Neural cell (in vitro differentiated cells): ENCODE results near the gene ATF2. TPM values are rescaled to one million over a fixed set of nuclear protein-coding genes. Genes with fewer than 3 reads are reported as not detected.

Experiments
- H2AFZ ChIP-seq: fragments of 200-600, 300-800 bp; sonication (generic), shearing (Covaris generic); 2 replicates; pipeline ENCODE4 v1.6.0; 2014; ENCODE audit warnings: low read depth, mild to moderate bottlenecking, antibody characterized with exemption, low read length, moderate library complexity
- H3F3A ChIP-seq: fragments of 200-600 bp; shearing (Covaris generic); 2 replicates; pipeline ENCODE4 v1.6.1; 2016; ENCODE audit warnings: mild to moderate bottlenecking, moderate library complexity, mixed read lengths, antibody characterized with exemption, low read length; ENCODE audit not compliant: insufficient read depth, poor library complexity, severe bottlenecking
- H3K27ac ChIP-seq: fragments of 200-600, 300-800 bp; sonication (generic), shearing (Covaris generic); 2 replicates; pipeline ENCODE4 v1.5.1; 2014; ENCODE audit warnings: mild to moderate bottlenecking, low read length, moderate library complexity
- H3K27me3 ChIP-seq: fragments of 300-800, 200-600 bp; sonication (generic), shearing (Covaris generic); 2 replicates; pipeline ENCODE4 v1.6.0; 2014; ENCODE audit warnings: mild to moderate bottlenecking, low read depth, low read length, moderate library complexity; ENCODE audit not compliant: insufficient read depth
- H3K36me3 ChIP-seq: fragments of 300-800, 200-600 bp; sonication (generic), shearing (Covaris generic); 2 replicates; pipeline ENCODE4 v1.5.1; 2014; ENCODE audit warnings: mild to moderate bottlenecking, antibody characterized with exemption, low read length, moderate library complexity; ENCODE audit not compliant: insufficient read depth
- H3K4me2 ChIP-seq: fragments of 300-800, 200-600 bp; sonication (generic), shearing (Covaris generic); 2 replicates; pipeline ENCODE4 v1.6.0; 2014; ENCODE audit warnings: mild to moderate bottlenecking, low read length
- H3K4me3 ChIP-seq: fragments of 300-800, 200-600 bp; sonication (generic), shearing (Covaris generic); 2 replicates; pipeline ENCODE4 v1.5.1; 2014; ENCODE audit warnings: mild to moderate bottlenecking, low read length, moderate library complexity
- H3K79me2 ChIP-seq: fragments of 200-600 bp; shearing (Covaris generic); replicated peaks from 2 replicates; pipeline ENCODE4 v1.6.0; 2014; ENCODE audit warnings: mild to moderate bottlenecking, low read length, moderate library complexity; ENCODE audit not compliant: insufficient read depth
- H3K9ac ChIP-seq: fragments of 300-800, 200-600 bp; sonication (generic), shearing (Covaris generic); 2 replicates; pipeline ENCODE4 v1.6.1; 2016; ENCODE audit warnings: mild to moderate bottlenecking, low read length, mixed read lengths
- H3K9me2 ChIP-seq: fragments of 200-600 bp; shearing (Covaris generic); 2 replicates; pipeline ENCODE4 v1.6.1; 2016; ENCODE audit warnings: mild to moderate bottlenecking, low read length, mixed read lengths; ENCODE audit not compliant: insufficient read depth
- H3K9me3 ChIP-seq: fragments of 200-600, 300-800 bp; sonication (generic), shearing (Covaris generic); 2 replicates; pipeline ENCODE4 v1.6.1; 2016; ENCODE audit warnings: mild to moderate bottlenecking, mixed run types, low read length, moderate library complexity, mixed read lengths
- H4K20me1 ChIP-seq: fragments of 200-600 bp; shearing (Covaris generic); 2 replicates; pipeline ENCODE4 v1.6.1; 2016; ENCODE audit warnings: mild to moderate bottlenecking, mixed run types; ENCODE audit not compliant: insufficient read depth
- CTCF ChIP-seq: fragments of 450-650 bp; IDR thresholded peaks from 2 replicates; pipeline ENCODE4 v1.5.1; 2014; ENCODE audit warnings: antibody characterized with exemption, mild to moderate bottlenecking, moderate library complexity; ENCODE audit not compliant: poor library complexity, severe bottlenecking
- EP300 ChIP-seq: fragments of 450-650 bp; conservative IDR thresholded peaks from 2 replicates; pipeline ENCODE4 v1.6.1; 2014; ENCODE audit warnings: antibody characterized with exemption, mild to moderate bottlenecking, moderate library complexity; ENCODE audit not compliant: poor library complexity, severe bottlenecking
- EZH2 ChIP-seq: fragments of 200-600, 300-800 bp; shearing (Covaris generic), sonication (generic); IDR thresholded peaks from 2 replicates; pipeline ENCODE4 v1.6.1; 2014; ENCODE audit warnings: antibody characterized with exemption, low read length, borderline replicate concordance, mild to moderate bottlenecking; ENCODE audit not compliant: insufficient read depth, poor library complexity, severe bottlenecking
- MXI1 ChIP-seq: fragments of 450-650 bp; conservative IDR thresholded peaks from 2 replicates; pipeline ENCODE4 v1.6.1; 2014; ENCODE audit warnings: antibody characterized with exemption, mild to moderate bottlenecking; ENCODE audit not compliant: poor library complexity, severe bottlenecking
- SMC3 ChIP-seq: fragments of 450-650 bp; conservative IDR thresholded peaks from 2 replicates; pipeline ENCODE4 v1.6.1; 2014; ENCODE audit warnings: antibody characterized with exemption, mild to moderate bottlenecking, moderate library complexity; ENCODE audit not compliant: poor library complexity
- TAF1 ChIP-seq: IDR thresholded peaks from 2 replicates; pipeline ENCODE4 v1.6.1; 2012; ENCODE audit warnings: low read depth
- polyA plus RNA-seq: library from polyadenylated mRNA; depleted of rRNA; stranded (reverse); fragments of >200 nt; gene quantifications from 2 replicates; pipeline ENCODE4 v1.2.3, GENCODE V29; 2014
- TF ChIP-seq, protein P1 (sequence below): IDR thresholded peaks from 2 replicates; pipeline ENCODE4 v1.6.1; 2012; ENCODE audit warnings: borderline replicate concordance

The ATF2 gene
- polyA plus RNA-seq, 1 donor from 2014 or later: 93.4 TPM

- Histone ChIP-seq H3K9me3 (no peaks in the 10 kb centered on the region), H3F3A (no peaks in the 10 kb centered on the region), H3K36me3 (peaks cover 4% of the 10 kb centered on the region), H3K79me2 (peaks cover 85% of the 10 kb centered on the region), H4K20me1 (peaks cover 5% of the 10 kb centered on the region), H3K9ac (no peak overlapping the region), H3K9me2 (no peaks in the 10 kb centered on the region), H3K27ac (no peak overlapping the region), H3K4me2 (no peak overlapping the region), H3K4me3 (no peak overlapping the region), H2AFZ (no peak overlapping the region), H3K27me3 (no peaks in the 10 kb centered on the region)
- TF ChIP-seq MXI1 (no peak), CTCF (no peak), EP300 (no peak), TAF1 (no peak), SMC3 (no peak)
- TF ChIP-seq, protein P1, sequence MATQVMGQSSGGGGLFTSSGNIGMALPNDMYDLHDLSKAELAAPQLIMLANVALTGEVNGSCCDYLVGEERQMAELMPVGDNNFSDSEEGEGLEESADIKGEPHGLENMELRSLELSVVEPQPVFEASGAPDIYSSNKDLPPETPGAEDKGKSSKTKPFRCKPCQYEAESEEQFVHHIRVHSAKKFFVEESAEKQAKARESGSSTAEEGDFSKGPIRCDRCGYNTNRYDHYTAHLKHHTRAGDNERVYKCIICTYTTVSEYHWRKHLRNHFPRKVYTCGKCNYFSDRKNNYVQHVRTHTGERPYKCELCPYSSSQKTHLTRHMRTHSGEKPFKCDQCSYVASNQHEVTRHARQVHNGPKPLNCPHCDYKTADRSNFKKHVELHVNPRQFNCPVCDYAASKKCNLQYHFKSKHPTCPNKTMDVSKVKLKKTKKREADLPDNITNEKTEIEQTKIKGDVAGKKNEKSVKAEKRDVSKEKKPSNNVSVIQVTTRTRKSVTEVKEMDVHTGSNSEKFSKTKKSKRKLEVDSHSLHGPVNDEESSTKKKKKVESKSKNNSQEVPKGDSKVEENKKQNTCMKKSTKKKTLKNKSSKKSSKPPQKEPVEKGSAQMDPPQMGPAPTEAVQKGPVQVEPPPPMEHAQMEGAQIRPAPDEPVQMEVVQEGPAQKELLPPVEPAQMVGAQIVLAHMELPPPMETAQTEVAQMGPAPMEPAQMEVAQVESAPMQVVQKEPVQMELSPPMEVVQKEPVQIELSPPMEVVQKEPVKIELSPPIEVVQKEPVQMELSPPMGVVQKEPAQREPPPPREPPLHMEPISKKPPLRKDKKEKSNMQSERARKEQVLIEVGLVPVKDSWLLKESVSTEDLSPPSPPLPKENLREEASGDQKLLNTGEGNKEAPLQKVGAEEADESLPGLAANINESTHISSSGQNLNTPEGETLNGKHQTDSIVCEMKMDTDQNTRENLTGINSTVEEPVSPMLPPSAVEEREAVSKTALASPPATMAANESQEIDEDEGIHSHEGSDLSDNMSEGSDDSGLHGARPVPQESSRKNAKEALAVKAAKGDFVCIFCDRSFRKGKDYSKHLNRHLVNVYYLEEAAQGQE: no peak
Measured at GRCh38 chr2:175152242-175152641, 15.8 kb downstream of the ATF2 start.

DNA sequence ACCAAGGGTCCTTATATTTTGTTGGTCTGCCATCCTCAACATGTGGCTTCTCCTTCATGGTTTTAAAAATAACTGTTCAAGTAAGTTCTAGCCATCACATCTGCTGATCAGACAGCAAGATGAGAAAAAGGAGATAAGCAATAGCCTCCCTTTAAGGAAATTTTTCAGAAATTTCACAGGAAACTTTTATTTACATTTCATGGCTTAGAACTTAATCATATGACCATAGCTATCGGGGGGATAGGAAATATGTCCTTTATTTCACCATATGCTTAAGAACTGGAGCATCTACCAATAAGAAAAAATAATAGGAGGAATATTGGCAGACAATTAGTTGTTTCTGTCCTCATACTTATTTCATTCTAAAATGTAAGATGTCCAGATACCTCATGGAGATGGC lies 16.2 kb downstream of the ATF2 start:
- H3K79me2 ChIP-seq: peaks cover 83% of the 10 kb centered on the region
- peaks cover 5% of the 10 kb centered on the region for H4K20me1 ChIP-seq

More for the DNA sequence above, 16.2 kb downstream of the ATF2 start:
- peaks cover 4% of the 10 kb centered on the region for H3K36me3 ChIP-seq
- TF ChIP-seq SMC3 (no peak), EZH2 (no peak), TAF1 (no peak), MXI1 (no peak)
- TF ChIP-seq, protein P1: no peak
- H3K9me3 ChIP-seq: no peaks in the 10 kb centered on the region
- no peaks in the 10 kb centered on the region for H3K9me2 ChIP-seq
- no peaks in the 10 kb centered on the region for H3K27me3 ChIP-seq
- no peaks in the 10 kb centered on the region for H3F3A ChIP-seq
- no peak overlapping the region for H2AFZ ChIP-seq
- no peak overlapping the region for H3K4me3 ChIP-seq
- no peak overlapping the region for H3K9ac ChIP-seq
- H3K4me2 ChIP-seq: no peak overlapping the region
- H3K27ac ChIP-seq: no peak overlapping the region
